HG03571 (cell line): ENCODE measurements around the gene CPPED1.
"Not testable (repeated sequence)": the region's sequence is repeated elsewhere in the genome, so short reads cannot be mapped to it uniquely, and the experiment has no call there.

Experiments
- ATAC-seq: cut with Tn5 transposase; IDR thresholded peaks from one replicate; pipeline ENCODE4 v1.9.1; 2021; ENCODE audit not compliant: unreplicated experiment

CPPED1 gene, protein sequence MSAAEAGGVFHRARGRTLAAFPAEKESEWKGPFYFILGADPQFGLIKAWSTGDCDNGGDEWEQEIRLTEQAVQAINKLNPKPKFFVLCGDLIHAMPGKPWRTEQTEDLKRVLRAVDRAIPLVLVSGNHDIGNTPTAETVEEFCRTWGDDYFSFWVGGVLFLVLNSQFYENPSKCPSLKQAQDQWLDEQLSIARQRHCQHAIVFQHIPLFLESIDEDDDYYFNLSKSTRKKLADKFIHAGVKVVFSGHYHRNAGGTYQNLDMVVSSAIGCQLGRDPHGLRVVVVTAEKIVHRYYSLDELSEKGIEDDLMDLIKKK

GRCh38 chr16:12803203-12804093, at the start of gene CPPED1:
CPPED1 (minus strand) TSS chr16:12803887; CDS start chr16:12803776, 111 bp downstream.
- peak; percentile 83 for ATAC-seq

- ATAC-seq = no peak
These were observed 46.5 kb upstream of the CPPED1 start for GRCh38 chr16:12850186-12850585.

GRCh38 chr16:12846592-12846991, 42.9 kb upstream of the CPPED1 start:
- no peak for ATAC-seq

GRCh38 chr16:12845282-12845681, 41.6 kb upstream of the CPPED1 start:
- ATAC-seq = no peak

DNA sequence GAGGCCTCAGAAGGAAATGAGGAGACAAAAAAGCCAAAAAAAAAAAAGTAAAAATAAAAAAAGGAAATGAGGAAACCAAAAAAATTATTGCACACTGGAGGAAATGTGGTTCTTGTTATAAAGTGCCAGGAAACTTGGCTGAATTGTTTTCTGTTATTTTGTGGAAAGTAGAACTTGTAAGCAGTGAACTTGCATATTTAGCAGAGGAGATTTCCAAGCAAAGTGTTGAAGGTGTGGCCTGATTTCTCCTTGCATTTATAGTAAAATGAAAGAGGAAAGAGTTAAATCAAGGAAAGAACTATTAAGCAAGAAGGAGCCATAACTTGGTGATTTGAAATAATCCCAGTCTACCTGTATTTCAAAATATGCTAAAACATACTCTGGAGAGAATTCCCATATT, 34.1 kb upstream of the CPPED1 start:
- no peak for ATAC-seq

DNA sequence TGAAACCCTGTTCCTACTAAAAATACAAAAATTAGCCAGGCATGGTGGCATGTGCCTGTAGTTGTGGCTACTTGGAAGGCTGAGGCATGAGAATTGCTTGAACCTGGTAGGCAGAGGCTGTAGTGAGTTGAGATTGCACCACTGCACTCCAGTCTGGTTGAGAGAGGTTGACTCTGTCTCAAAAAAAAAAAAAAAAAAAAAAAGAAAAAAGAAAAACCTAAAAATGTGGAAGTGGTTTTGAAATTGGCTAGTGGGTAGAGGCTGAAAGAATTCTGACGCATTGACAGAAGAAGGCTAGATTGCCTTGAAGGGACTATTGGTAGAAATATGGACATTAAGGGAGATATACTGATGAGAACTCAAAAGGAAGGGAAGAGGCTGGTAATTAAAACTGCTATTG, 33.6 kb upstream of the CPPED1 start:
- no peak for ATAC-seq

- ATAC-seq = no peak
These were observed 30.2 kb upstream of the CPPED1 start for GRCh38 chr16:12833926-12834325.

DNA sequence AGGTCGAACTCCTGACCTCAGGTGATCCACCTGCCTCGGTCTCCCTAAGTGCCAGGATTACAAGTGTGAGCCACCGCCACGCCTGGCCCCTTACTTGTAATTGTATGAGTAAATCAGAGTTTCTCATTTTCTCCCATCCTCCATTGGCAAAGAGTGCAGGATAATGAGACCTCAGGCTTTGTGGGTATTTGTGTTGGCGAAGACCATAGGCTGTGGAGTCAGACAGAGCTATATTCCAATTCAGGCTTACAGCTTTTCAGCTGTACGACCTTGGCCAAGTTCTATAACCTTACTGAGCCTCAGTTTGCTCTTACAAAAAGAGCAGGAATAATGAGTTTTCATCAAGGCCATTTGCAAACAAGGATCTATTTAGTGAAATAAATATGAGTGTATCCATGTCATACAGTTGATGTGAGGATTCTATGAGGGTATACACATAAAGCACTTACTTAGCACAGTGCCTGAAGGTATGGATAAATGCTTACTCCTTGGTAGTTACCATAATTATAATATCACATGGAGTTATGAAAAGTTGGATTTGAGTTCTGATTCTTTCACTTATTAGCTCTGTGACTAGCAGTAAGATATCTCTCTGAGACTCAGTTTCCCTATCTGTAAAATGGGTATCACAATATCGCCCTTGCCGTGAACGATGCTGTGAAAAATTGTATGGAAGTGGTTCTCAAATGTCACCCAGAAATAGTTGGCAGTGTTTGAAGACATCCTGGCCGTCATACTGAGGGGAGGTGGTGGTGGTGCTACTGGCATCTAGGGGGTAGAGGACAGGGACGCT, 25.6 kb upstream of the CPPED1 start:
- ATAC-seq = no peak

- no peak for ATAC-seq
These were observed 24.5 kb upstream of the CPPED1 start for GRCh38 chr16:12828206-12828605.

DNA sequence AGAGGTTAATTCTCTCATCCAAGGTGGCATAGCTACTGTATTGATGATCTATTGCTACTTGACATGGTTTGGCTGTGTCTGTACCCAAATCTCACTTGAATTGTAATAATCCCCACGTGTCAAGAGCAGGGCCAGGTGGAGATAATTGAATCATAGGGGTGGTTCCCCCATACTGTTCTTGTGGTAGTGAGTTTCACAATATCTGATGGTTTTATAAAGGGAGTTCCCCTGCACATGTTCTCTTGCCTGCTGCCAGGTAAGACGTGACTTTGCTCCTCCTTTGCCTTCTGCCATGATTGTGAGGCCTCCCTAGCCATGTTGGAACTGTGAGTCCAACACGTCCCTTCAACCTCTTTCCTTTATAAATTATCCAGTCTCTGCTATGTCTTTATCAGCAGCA, 22.9 kb upstream of the CPPED1 start:
- no peak for ATAC-seq

DNA sequence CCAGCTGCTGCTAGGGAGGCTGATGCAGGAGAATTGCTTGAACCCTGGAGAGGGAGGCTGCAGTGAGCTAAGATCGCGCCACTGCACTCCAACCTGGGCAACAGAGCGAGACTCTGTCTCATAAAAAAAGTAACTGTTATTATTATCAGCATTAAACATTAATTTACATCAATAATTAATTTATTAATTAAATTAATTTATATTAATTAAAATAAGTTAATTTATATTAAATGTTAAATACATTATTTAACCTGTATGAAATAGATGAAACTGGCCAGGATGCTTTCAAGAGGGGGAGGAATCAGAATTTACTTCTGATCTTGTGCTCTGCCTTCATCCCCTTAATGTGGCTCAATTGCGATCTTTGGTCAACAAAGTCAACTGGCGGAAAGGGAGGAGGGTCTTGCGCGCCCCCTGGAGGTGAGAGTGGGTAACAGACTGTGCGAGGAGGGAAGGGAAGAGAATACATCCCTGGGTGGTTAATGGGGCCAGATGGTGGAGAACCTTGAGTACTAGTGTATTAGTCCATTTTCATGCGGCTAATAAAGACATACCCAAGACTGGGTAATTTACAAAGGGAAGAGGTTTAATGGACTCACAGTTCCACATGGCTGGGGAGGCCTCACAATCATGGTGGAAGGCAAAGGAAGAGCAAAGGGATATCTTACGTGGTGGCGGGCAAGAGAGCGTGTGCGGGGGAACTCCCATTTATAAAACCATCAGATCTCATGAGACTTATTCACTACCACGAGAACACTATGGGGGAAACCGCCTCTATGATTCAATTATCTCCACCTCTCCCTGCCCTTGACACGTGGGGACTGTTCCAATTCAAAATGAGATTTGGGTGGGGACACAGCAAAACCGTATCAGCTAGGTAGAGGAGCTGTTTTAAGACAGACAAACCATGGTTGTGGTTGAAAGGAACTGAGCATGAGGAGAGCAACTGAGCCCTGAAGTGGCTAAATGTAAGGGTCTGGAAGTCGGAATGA, 15.7 kb upstream of the CPPED1 start:
- no peak for ATAC-seq

GRCh38 chr16:12818326-12818725, 14.6 kb upstream of the CPPED1 start:
- no peak for ATAC-seq

- not testable (repeated sequence) for ATAC-seq
These were observed 13.1 kb upstream of the CPPED1 start for GRCh38 chr16:12816791-12817214.

GRCh38 chr16:12815361-12815760, 11.7 kb upstream of the CPPED1 start:
- ATAC-seq = no peak

DNA sequence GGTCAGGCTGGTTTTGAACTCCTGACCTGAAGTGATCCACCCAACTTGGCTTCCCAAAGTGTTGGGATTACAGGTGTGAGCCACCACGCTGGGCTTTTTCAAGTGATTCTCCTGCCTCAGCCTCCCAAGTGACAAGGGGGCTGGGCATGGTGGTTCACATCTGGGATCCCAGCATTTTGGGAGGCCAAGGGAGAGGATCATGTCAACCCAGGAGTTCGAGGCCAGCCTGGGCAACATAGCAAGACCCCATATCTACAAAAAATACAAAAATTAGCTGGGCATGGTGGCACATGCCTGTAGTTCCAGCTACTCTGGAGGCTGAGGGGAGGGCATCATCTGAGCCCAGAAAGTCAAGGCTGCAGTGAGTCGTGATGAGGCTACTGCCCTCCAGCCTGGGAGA, 10.0 kb upstream of the CPPED1 start:
- not testable (repeated sequence) for ATAC-seq

- not testable (repeated sequence) for ATAC-seq
These were observed 9.6 kb upstream of the CPPED1 start for GRCh38 chr16:12813321-12813720.

GRCh38 chr16:12811441-12812383, 8.0 kb upstream of the CPPED1 start:
- no peak for ATAC-seq

- no peak for ATAC-seq
These were observed 1.4 kb upstream of the CPPED1 start for GRCh38 chr16:12805066-12805465.

- no peak for ATAC-seq
These were observed 708 bp upstream of the CPPED1 start for GRCh38 chr16:12804395-12804794.
